ENCODE data around the gene ADAP1.

DNA sequence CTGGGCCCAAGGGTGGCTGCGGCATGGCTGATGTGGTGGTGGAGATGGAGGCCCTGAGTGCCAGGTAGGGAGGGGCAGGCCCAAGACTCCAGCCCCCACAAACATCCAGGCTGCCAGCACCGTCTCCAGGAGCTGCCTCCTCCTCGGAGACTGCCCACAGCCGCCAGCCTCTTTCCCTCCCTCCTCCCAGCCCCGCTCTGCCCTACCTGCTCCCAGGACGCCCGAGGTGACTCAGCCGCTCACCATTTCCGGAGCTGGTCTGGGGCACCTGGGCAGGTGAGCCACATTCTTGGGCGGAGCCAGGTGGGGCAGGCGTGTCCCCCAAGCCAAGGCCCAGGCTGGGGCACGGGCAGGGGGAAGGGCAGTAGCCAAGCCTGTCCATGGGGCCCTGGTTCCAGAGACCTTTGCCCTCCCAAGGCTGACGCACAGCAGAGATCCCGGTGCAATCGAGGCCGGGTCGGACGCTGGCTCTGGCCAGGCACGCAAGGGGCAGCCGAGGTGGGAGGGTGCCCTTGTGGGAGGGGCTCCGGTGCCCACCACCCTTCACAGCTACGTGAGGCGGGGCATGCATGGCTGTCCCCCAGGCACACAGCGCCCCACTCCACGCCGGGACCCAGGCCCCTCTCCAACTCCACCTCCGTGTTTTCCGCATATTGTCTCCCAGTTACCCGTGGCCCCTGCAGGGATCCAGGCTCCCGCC, 8.8 kb downstream of the ADAP1 start:
- TF ChIP-seq POLR2AphosphoS5 (IDR thresholded peaks at IDR 0.05; ENCODE audit: low read depth, low read length) = no peak
- TF ChIP-seq TAF1 (IDR thresholded peaks at IDR 0.05; ENCODE audit: borderline replicate concordance, low read depth, low read length) = no peak
